Measurements from ENCODE around the gene DOK5.

The DOK5 gene

GRCh38 chr20:54515793-54516628 is 40.6 kb downstream of the DOK5 start:
- DNase-seq = no peak

- DNase-seq = no peak
Measured at GRCh38 chr20:54517241-54517975, 42.0 kb downstream of the DOK5 start.

- DNase-seq = no peak
Measured at GRCh38 chr20:54524849-54525248, 49.5 kb downstream of the DOK5 start.

GRCh38 chr20:54525916-54526590 is 50.7 kb downstream of the DOK5 start:
- DNase-seq = no peak

- DNase-seq = no peak
Measured at GRCh38 chr20:54526801-54527200, 51.4 kb downstream of the DOK5 start.

GRCh38 chr20:54532573-54532972 is 57.2 kb downstream of the DOK5 start:
- DNase-seq = no peak

GRCh38 chr20:54534101-54534500 is 58.7 kb downstream of the DOK5 start:
- no peak for DNase-seq

- DNase-seq = no peak
Measured at GRCh38 chr20:54535033-54535432, 59.6 kb downstream of the DOK5 start.

GRCh38 chr20:54535746-54536145 is 60.4 kb downstream of the DOK5 start:
- no peak for DNase-seq

- DNase-seq = no peak
Measured at GRCh38 chr20:54539521-54540046, 64.2 kb downstream of the DOK5 start.

- DNase-seq = no peak
Measured at GRCh38 chr20:54543369-54543768, 68.0 kb downstream of the DOK5 start.

- no peak for DNase-seq
Measured at GRCh38 chr20:54545676-54546358, 70.4 kb downstream of the DOK5 start.

GRCh38 chr20:54548849-54549248 is 73.5 kb downstream of the DOK5 start:
- DNase-seq = no peak

- no peak for DNase-seq
Measured at GRCh38 chr20:54549658-54550326, 74.4 kb downstream of the DOK5 start.

GRCh38 chr20:54550776-54551396 is 75.5 kb downstream of the DOK5 start:
- DNase-seq = no peak

- DNase-seq = no peak
Measured at GRCh38 chr20:54554006-54554405, 78.6 kb downstream of the DOK5 start.

- no peak for DNase-seq
Measured at GRCh38 chr20:54555150-54555549, 79.8 kb downstream of the DOK5 start.

- DNase-seq = no peak
Measured at GRCh38 chr20:54556406-54556805, 81.0 kb downstream of the DOK5 start.

- no peak for DNase-seq
Measured at GRCh38 chr20:54557806-54558590, 82.6 kb downstream of the DOK5 start.

- DNase-seq = no peak
Measured at GRCh38 chr20:54559890-54560289, 84.5 kb downstream of the DOK5 start.

GRCh38 chr20:54560357-54560756 is 85.0 kb downstream of the DOK5 start:
- no peak for DNase-seq

All from NCI-H510A treated with DMSO at 0.1 percent for 48 hours (cell line).